BLaER1 (cell line): ENCODE measurements around the gene LRRN3.

Experiments
- H3K27ac ChIP-seq: shearing (Covaris generic); formaldehyde crosslinking; 2 replicates; pipeline ENCODE4 v1.8.1; 2022
- H3K27me3 ChIP-seq: shearing (Covaris generic); formaldehyde crosslinking; 2 replicates; pipeline ENCODE4 v1.8.1; 2022
- H3K36me3 ChIP-seq: shearing (Covaris generic); formaldehyde crosslinking; 2 replicates; pipeline ENCODE4 v1.8.1; 2022
- H3K4me1 ChIP-seq: shearing (Covaris generic); formaldehyde crosslinking; 2 replicates; pipeline ENCODE4 v1.8.1; 2022
- H3K4me2 ChIP-seq: shearing (Covaris generic); formaldehyde crosslinking; 2 replicates; pipeline ENCODE4 v1.8.1; 2022
- H3K4me3 ChIP-seq: shearing (Covaris generic); formaldehyde crosslinking; 2 replicates; pipeline ENCODE4 v1.8.1; 2022
- H3K9ac ChIP-seq: shearing (Covaris generic); formaldehyde crosslinking; 2 replicates; pipeline ENCODE4 v1.8.1; 2022
- H3K9me3 ChIP-seq: shearing (Covaris generic); formaldehyde crosslinking; 2 replicates; pipeline ENCODE4 v1.8.1; 2022
- H4K20me1 ChIP-seq: shearing (Covaris generic); formaldehyde crosslinking; 2 replicates; pipeline ENCODE4 v1.8.1; 2022
- Cebpa-rat ChIP-seq: shearing (Covaris generic); IDR thresholded peaks from 2 replicates; pipeline ENCODE4 v1.8.1; 2022

Gene LRRN3

GRCh38 chr7:111090846-111091245 lies at the start of gene LRRN3:
TSS of gene LRRN3 (plus strand) at chr7:111091127. CDS start at chr7:111122773, 31,646 bp downstream.
- Histone ChIP-seq H3K9ac (no peak within 1 kb of the TSS), H3K27ac (no peak within 1 kb of the TSS), H3K4me1 (no peaks in the 10 kb centered on the region), H3K27me3 (no peaks in the 10 kb centered on the region), H4K20me1 (no peaks in the 10 kb centered on the region), H3K4me2 (no peak within 1 kb of the TSS), H3K4me3 (no peak within 1 kb of the TSS), H3K36me3 (no peaks in the 10 kb centered on the region), H3K9me3 (no peaks in the 10 kb centered on the region)
- TF ChIP-seq Cebpa-rat, result no peak

GRCh38 chr7:111041577-111041976 lies 49.4 kb upstream of the LRRN3 start:
- no peak overlapping the region for H3K4me3 ChIP-seq
- TF ChIP-seq Cebpa-rat, result no peak
- no peak overlapping the region for H3K27ac ChIP-seq
- no peak overlapping the region for H3K9ac ChIP-seq
- no peaks in the 10 kb centered on the region for H3K27me3 ChIP-seq
- H3K36me3 ChIP-seq, result no peaks in the 10 kb centered on the region
- H3K4me1 ChIP-seq, result no peaks in the 10 kb centered on the region
- H3K9me3 ChIP-seq, result no peaks in the 10 kb centered on the region
- H4K20me1 ChIP-seq, result no peaks in the 10 kb centered on the region
- H3K4me2 ChIP-seq, result no peak overlapping the region

- Histone ChIP-seq H3K27ac (no peak overlapping the region), H3K9me3 (no peaks in the 10 kb centered on the region), H3K4me3 (no peak overlapping the region), H3K36me3 (no peaks in the 10 kb centered on the region), H3K4me1 (no peaks in the 10 kb centered on the region), H3K4me2 (no peak overlapping the region), H3K9ac (no peak overlapping the region), H4K20me1 (no peaks in the 10 kb centered on the region), H3K27me3 (no peaks in the 10 kb centered on the region)
- no peak for TF ChIP-seq Cebpa-rat
Measured at GRCh38 chr7:111042842-111043241, 48.1 kb upstream of the LRRN3 start.

GRCh38 chr7:111043561-111043960 lies 47.4 kb upstream of the LRRN3 start:
- TF ChIP-seq Cebpa-rat, result no peak
- Histone ChIP-seq H3K27ac (no peak overlapping the region), H3K4me1 (no peaks in the 10 kb centered on the region), H3K4me2 (no peak overlapping the region), H3K4me3 (no peak overlapping the region), H4K20me1 (no peaks in the 10 kb centered on the region), H3K9me3 (no peaks in the 10 kb centered on the region), H3K27me3 (no peaks in the 10 kb centered on the region), H3K36me3 (no peaks in the 10 kb centered on the region), H3K9ac (no peak overlapping the region)

- no peaks in the 10 kb centered on the region for H3K4me1 ChIP-seq
- H3K9ac ChIP-seq, result no peak overlapping the region
- no peak overlapping the region for H3K27ac ChIP-seq
- H3K9me3 ChIP-seq, result no peaks in the 10 kb centered on the region
- H4K20me1 ChIP-seq, result no peaks in the 10 kb centered on the region
- H3K27me3 ChIP-seq, result no peaks in the 10 kb centered on the region
- no peak overlapping the region for H3K4me2 ChIP-seq
- no peaks in the 10 kb centered on the region for H3K36me3 ChIP-seq
- no peak for TF ChIP-seq Cebpa-rat
- no peak overlapping the region for H3K4me3 ChIP-seq
Measured at GRCh38 chr7:111045449-111045848, 45.5 kb upstream of the LRRN3 start.

GRCh38 chr7:111047595-111047994 lies 43.3 kb upstream of the LRRN3 start:
- Histone ChIP-seq H3K9me3 (no peaks in the 10 kb centered on the region), H3K27me3 (no peaks in the 10 kb centered on the region), H3K9ac (no peak overlapping the region), H4K20me1 (no peaks in the 10 kb centered on the region), H3K4me3 (no peak overlapping the region), H3K27ac (no peak overlapping the region), H3K4me2 (no peak overlapping the region), H3K36me3 (no peaks in the 10 kb centered on the region), H3K4me1 (no peaks in the 10 kb centered on the region)
- no peak for TF ChIP-seq Cebpa-rat

- TF ChIP-seq Cebpa-rat, result no peak
- Histone ChIP-seq H3K36me3 (no peaks in the 10 kb centered on the region), H3K4me1 (no peaks in the 10 kb centered on the region; the same call in 1 of the 2 replicates), H3K9ac (no peak overlapping the region), H3K4me3 (no peak overlapping the region), H3K27me3 (no peaks in the 10 kb centered on the region), H3K27ac (no peak overlapping the region), H4K20me1 (no peaks in the 10 kb centered on the region), H3K4me2 (no peak overlapping the region), H3K9me3 (no peaks in the 10 kb centered on the region)
Measured at GRCh38 chr7:111049971-111050680, 40.8 kb upstream of the LRRN3 start.

- Histone ChIP-seq H3K9ac (no peak overlapping the region), H3K36me3 (no peaks in the 10 kb centered on the region), H3K27ac (no peak overlapping the region), H3K4me2 (no peak overlapping the region), H3K4me3 (no peak overlapping the region), H3K27me3 (no peaks in the 10 kb centered on the region), H4K20me1 (no peaks in the 10 kb centered on the region), H3K9me3 (no peaks in the 10 kb centered on the region), H3K4me1 (no peaks in the 10 kb centered on the region; the same call in 1 of the 2 replicates)
- no peak for TF ChIP-seq Cebpa-rat
Measured at GRCh38 chr7:111050875-111051416, 40.0 kb upstream of the LRRN3 start.

GRCh38 chr7:111051832-111052231 lies 39.1 kb upstream of the LRRN3 start:
- no peak overlapping the region for H3K4me2 ChIP-seq
- H3K27ac ChIP-seq, result no peak overlapping the region
- H3K4me1 ChIP-seq, result no peaks in the 10 kb centered on the region; the same call in 1 of the 2 replicates
- no peaks in the 10 kb centered on the region for H3K36me3 ChIP-seq
- no peak for TF ChIP-seq Cebpa-rat
- H3K4me3 ChIP-seq, result no peak overlapping the region
- no peaks in the 10 kb centered on the region for H4K20me1 ChIP-seq
- H3K9ac ChIP-seq, result no peak overlapping the region
- no peaks in the 10 kb centered on the region for H3K9me3 ChIP-seq
- no peaks in the 10 kb centered on the region for H3K27me3 ChIP-seq

GRCh38 chr7:111053035-111053434 lies 37.9 kb upstream of the LRRN3 start:
- H3K27ac ChIP-seq, result no peak overlapping the region
- H4K20me1 ChIP-seq, result no peaks in the 10 kb centered on the region
- no peaks in the 10 kb centered on the region for H3K36me3 ChIP-seq
- H3K4me3 ChIP-seq, result no peak overlapping the region
- no peaks in the 10 kb centered on the region for H3K9me3 ChIP-seq
- H3K27me3 ChIP-seq, result no peaks in the 10 kb centered on the region
- no peak for TF ChIP-seq Cebpa-rat
- no peaks in the 10 kb centered on the region; the same call in 1 of the 2 replicates for H3K4me1 ChIP-seq
- no peak overlapping the region for H3K9ac ChIP-seq
- no peak overlapping the region; the same call in 1 of the 2 replicates for H3K4me2 ChIP-seq
